ENCODE results near the gene UGT2B15. TPM values are rescaled to one million over a fixed set of nuclear protein-coding genes. Genes with fewer than 3 reads are reported as not detected.

Gene UGT2B15
- total RNA-seq, 1 experiment from 2014 or later, result 0.13 TPM

- Histone ChIP-seq H3K27ac (ENCODE audit: low read length) (no peak overlapping the region), H3K27me3 (ENCODE audit: control insufficient read depth, insufficient read depth, low read length) (no peaks in the 10 kb centered on the region), H3K36me3 (ENCODE audit: control insufficient read depth, insufficient read depth, low read length) (no peaks in the 10 kb centered on the region), H3K9me3 (ENCODE audit: control insufficient read depth, insufficient read depth, low read depth, low read length) (no peaks in the 10 kb centered on the region), H3K4me1 (ENCODE audit: control insufficient read depth, insufficient read depth, low read length) (no peaks in the 10 kb centered on the region), H3K4me3 (ENCODE audit: low read depth in 2 of 2, low read length in 2 of 2) (no peak overlapping the region)
- intact Hi-C loops (cut with micrococcal nuclease; ENCODE audit: unreplicated experiment) (no loop called here), in situ Hi-C loops (cut with HindIII; ENCODE audit: low pct_unique_long_range_greater_than_20kb, low sequenced_read_pairs) (no loop called here)
- no TSS peak for BruUV-seq (replicated peaks)
- TF ChIP-seq TCF7L2 (IDR thresholded peaks at IDR 0.05; ENCODE audit: low read depth, low read length), result no peak
- TF ChIP-seq REST (IDR thresholded peaks at IDR 0.05; ENCODE audit: insufficient read depth in 1 of 2, low read depth in 2 of 2, low read length in 1 of 2), result no peak
- no peak for TF ChIP-seq SIN3A (IDR thresholded peaks at IDR 0.05; ENCODE audit: borderline replicate concordance, insufficient read depth, low read depth, low read length)
- TF ChIP-seq, protein P1, sequence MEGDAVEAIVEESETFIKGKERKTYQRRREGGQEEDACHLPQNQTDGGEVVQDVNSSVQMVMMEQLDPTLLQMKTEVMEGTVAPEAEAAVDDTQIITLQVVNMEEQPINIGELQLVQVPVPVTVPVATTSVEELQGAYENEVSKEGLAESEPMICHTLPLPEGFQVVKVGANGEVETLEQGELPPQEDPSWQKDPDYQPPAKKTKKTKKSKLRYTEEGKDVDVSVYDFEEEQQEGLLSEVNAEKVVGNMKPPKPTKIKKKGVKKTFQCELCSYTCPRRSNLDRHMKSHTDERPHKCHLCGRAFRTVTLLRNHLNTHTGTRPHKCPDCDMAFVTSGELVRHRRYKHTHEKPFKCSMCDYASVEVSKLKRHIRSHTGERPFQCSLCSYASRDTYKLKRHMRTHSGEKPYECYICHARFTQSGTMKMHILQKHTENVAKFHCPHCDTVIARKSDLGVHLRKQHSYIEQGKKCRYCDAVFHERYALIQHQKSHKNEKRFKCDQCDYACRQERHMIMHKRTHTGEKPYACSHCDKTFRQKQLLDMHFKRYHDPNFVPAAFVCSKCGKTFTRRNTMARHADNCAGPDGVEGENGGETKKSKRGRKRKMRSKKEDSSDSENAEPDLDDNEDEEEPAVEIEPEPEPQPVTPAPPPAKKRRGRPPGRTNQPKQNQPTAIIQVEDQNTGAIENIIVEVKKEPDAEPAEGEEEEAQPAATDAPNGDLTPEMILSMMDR (IDR thresholded peaks at IDR 0.05), result no peak
- TF ChIP-seq POLR2AphosphoS5 (IDR thresholded peaks at IDR 0.05; ENCODE audit: low read depth, low read length), result no peak
- no peak for ATAC-seq
- DNase-seq (ENCODE audit: low read depth, low spot score), result no peak
- POLR2A ChIA-PET, result no interaction called here
- CTCF ChIA-PET, result no interaction called here
These were observed 73.0 kb downstream of the UGT2B15 start for GRCh38 chr4:68597482-68597881.

Other genes with a start within 250 kb of the UGT2B15 start
- not detected for gene TMPRSS11E, start 223.2 kb downstream of the UGT2B15 start, total RNA-seq (2021; ENCODE audit: unreplicated experiment)
- not detected for gene UGT2B17, start 94.3 kb downstream of the UGT2B15 start, total RNA-seq (2021; ENCODE audit: unreplicated experiment)
- not detected for gene UGT2B10, start 145.3 kb upstream of the UGT2B15 start, total RNA-seq (2021; ENCODE audit: unreplicated experiment)